HPDE6-E6E7 (cell line): ENCODE measurements around the gene GABRA5.

Source experiments
- DNase-seq: peaks from one replicate; pipeline ENCODE4 v3.0.0; 2011; ENCODE audit warnings: missing footprints; ENCODE audit errors: extremely low spot score

Gene GABRA5

GRCh38 chr15:26928051-26928450 is 61.2 kb downstream of the GABRA5 start:
- DNase-seq, result no peak

- DNase-seq, result no peak
Observed at GRCh38 chr15:26929588-26929987, 62.7 kb downstream of the GABRA5 start.

DNA sequence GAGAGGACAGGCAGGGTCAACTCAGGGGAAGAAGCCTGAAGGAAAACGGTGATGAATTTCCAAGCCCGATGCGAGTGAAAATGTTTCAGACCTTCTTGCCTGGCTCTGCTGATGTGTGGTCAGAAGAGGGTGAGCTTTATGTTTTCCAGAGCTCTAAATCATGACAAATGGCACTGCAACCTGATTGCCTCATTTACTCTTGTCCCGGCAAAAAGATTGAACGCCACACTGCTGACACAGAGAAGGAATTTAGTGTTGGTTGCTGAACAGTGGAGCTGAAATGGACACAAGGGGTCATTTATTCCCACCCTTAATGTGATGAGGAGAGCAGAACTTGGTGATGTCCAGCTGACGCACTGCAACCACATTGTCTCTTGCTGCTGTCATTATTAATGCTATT is 68.0 kb downstream of the GABRA5 start:
- DNase-seq, result no peak

DNA sequence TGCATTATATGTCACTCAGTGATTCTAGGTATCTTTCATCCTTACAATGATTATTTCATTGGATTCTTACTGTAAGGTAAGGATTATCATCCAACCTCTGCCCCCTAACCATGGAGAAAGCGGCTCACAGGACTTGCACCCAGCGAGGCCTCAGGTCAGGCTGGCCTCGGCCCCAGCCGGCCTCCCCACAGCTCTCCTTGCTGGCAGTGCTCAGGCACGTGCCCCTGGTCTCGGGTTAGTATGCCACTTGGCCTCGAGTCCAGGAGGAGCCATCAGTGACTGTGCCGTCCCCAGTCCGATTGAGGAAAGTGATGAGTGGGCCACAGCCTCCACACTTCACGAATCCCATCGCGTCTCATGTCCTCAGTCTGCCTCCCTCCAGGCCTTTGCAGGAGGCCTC is 68.5 kb downstream of the GABRA5 start:
- no peak for DNase-seq

- no peak for DNase-seq
Observed at GRCh38 chr15:26936502-26936901, 69.6 kb downstream of the GABRA5 start.

DNA sequence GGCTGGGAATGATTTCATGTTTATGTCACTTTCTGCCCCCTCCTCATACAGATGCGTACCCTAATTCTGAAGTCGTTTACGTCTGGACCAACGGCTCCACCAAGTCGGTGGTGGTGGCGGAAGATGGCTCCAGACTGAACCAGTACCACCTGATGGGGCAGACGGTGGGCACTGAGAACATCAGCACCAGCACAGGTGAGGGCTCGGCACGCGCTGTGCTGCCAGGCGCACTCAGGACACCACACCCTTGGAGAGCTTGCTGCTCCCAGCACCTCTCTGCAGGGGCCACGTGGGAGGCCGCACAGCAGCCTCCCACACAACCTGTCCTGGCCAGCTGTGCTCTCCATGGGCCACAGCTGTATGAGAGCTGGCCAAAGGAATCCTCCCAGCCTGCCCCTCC is 70.3 kb downstream of the GABRA5 start:
- DNase-seq, result no peak

DNA sequence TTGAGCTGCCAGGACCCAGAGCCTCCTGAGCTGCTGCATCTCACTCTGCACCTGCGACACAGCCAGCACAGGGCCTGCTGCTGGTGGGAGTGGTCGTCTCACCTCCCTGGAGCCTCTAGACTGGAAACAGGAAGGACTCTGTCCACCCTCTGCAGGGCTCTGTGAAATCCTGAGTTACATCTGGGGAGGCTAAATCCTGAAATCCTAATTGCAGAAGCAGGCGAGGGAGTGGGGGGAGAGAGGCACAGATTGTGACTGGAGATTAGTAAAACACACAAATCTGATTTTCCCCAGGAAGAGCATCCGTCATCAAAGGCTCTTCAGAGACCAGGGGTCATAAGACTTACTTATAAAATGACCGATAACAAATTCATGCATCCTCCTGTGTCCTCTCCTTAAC is 72.5 kb downstream of the GABRA5 start:
- DNase-seq, result no peak

DNA sequence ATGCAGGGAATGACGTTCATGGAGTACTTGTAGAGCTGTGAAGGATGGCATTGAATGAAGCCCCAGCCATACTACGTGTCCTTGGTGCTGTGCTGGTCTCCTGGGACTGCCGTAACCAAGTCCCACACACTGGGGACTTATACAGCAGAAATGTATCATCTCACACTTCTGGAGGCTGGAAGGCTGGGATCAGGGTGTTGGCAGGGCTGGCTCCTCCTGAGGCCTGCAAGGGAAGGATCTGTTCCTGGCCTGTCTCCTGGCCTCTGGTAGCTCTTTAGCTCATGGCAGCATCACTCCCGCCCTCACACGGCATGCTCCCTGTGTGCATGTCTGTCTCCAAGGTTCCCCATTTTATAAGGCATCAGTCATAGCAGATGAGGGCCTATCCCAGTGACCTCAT is 74.6 kb downstream of the GABRA5 start:
- no peak for DNase-seq

DNA sequence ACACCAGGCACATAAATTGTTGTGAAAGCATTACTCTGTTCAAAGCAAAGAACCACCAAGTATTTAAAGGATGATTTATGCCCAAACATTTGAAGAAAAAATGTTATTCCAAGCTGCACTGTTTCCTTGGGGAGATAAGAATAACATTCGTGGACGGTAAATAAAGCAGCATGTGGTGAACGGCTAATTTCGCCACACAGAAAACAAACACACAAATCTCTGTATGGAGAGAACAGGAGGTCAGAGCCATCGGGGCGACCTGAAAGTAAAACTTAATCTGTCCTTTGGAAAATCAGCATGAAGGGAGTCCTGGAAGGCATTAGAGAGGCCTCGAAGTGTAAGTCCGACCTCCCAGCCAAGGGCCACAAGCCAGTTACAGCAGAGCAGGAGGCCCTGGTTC is 77.0 kb downstream of the GABRA5 start:
- DNase-seq, result no peak

DNA sequence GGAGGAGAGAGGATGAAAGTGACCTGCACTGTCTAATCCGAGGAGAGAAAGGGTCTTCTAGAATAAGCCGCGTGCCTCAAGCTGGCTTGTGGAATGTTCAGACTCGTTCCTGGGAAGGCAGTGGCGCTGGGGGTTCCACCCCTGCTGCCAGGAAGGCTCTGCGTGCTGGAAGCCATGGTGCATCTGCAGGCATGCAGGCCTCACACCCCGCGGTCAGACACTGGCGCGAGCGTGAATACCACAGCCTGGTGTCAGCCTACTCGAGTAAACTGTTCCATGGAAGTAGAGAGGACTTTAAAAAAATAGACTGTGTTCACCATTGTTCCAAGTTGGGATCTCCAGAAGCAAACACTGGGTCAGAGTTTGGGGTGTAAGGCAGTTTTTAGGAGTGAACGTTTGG is 78.2 kb downstream of the GABRA5 start:
- no peak for DNase-seq

GRCh38 chr15:26950001-26950400 is 83.1 kb downstream of the GABRA5 start:
- no peak for DNase-seq

GRCh38 chr15:26954403-26954802 is 87.5 kb downstream of the GABRA5 start:
- no peak for DNase-seq

DNA sequence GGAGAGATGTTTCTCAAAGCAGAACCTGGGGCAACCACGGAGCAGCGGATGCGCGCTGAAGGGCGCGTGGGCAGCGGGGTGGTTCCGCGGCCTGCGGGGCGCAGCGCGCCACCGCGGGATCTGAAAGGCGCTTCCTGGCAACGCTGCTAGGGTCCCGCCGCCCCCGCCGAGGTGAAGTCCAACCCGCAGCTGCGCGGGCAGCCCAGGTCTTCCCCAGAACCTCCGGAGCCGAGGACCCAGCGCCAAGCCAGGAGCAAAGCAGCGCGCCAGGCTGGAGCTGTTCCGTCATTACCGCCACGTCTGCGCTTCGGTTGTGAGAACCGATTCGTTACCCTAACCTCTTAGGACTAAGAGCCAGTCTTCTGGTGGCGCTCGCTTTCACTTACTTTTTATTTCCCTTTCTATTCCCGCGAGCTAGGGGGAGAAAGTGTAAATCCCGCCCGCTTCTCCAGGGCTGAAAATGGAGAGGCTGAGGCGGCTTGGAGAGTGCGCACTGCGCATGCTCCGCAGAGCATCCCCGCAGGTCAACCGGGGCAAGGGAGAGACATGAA is 100.9 kb downstream of the GABRA5 start:
- DNase-seq, result no peak

GRCh38 chr15:26968806-26969205 is 101.9 kb downstream of the GABRA5 start:
- DNase-seq, result no peak

DNA sequence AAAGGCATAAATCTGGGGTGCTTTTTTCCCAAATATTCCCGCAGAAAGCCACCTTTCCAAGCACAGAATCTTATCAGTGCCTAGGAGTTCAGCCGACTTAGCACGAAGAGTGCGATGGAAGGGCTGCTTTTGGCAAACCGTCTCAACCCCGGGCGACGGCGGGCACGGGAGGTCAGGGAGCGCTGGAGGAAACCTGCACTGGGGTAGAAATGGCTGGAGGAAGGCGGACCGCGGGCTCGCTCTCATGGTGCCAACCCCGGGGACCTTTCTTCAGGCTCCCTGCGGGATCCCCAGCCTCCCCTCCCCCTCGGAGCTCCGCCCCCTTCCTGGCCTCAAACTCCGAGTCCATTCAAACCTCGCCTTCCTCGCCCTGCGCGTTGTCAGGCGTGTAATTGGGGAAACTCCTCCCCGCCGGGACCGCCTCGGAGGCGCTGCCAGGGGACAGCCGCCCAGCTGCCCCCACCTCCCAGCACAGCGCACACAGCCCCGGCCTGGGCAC is 103.9 kb downstream of the GABRA5 start, which contains the start of gene GABRG3:
Gene GABRG3, plus strand, starts transcription at position 470 of the 499 bp plus-strand sequence.
- DNase-seq, result no peak

DNA sequence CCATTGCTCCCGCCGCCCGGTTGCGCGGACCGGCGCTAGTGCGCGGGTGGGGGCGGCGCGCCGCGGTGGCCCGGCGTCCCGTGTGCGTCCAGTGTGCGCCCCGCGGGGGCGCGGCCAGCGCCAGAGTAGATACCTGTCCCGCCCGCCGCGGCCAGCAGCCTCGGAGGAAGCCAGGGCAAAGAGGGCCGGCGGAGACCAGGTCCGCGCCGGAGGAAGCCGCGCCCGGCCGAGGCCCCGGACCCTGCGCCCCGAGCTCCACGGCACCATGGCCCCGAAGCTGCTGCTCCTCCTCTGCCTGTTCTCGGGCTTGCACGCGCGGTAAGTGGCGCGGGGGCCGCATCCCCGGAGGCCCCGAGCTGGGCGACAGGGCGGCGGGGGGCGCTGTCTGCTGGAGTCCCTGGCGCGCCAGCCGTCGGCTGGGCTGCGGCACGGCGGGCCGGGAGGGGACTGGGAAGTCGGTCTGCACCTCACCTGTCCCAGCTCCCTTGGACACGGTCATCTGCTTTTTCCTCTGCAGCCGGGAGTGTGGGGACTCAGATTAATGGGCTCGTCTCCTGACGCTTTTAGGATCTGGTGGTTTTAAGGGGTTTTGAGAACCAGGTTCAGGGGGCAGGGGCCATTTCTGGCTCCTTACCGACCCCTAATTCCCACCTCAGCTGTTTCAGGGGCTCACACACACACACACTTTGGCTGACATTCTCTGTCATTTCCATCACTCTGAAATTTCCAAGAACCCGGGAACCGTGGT is 104.6 kb downstream of the GABRA5 start:
- no peak for DNase-seq

DNA sequence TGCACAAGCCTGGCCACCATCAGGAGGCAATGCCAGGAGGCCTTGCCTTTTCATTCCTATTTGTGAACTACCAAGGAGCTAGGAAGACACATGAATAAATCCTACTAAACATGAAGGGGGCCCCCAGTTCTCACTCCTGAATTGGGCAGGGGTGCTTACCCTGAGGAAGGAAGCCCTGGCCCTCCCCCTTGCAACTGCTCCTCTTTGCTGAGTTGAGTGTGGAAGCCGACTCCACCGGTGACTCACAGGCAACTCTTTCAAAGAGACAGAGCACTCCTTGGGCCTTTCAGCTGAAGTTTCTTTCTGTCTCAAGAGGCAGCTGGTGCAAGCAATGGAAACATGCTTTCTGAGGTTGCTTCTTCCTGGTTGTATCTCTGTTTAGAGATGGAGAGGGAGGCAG is 105.8 kb downstream of the GABRA5 start:
- DNase-seq, result no peak

DNA sequence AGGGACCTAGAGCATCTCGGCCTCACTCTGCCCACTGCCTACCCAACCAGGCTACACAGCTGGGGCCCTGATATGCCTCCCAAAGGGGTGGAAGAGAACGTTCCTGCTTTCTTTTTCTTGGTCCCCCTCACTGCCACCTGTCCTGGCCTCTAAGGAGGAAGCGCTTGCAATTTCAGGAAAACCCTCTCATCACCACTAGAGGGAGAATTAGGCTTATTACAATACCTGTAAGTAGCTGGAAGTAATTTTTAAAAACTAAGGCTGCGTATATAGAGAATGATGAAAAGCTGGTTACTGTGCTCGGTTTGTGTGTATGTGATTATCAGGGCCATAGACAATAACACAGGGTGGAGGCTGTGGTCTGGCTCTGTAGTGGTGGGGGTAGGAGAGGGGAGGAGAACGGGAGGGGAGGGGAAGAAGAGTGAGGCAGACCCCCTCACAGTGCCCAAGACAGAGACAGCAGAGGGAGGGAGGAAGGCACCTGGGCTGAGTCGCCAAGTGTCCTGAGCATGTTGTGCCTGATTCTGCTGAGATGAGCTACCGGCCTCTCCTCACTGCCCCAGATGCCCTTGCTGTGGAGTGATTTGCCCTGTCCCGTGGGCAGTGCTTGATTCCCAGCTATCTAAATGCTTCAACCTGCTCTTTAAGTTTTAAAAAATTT is 107.4 kb downstream of the GABRA5 start:
- no peak for DNase-seq

DNA sequence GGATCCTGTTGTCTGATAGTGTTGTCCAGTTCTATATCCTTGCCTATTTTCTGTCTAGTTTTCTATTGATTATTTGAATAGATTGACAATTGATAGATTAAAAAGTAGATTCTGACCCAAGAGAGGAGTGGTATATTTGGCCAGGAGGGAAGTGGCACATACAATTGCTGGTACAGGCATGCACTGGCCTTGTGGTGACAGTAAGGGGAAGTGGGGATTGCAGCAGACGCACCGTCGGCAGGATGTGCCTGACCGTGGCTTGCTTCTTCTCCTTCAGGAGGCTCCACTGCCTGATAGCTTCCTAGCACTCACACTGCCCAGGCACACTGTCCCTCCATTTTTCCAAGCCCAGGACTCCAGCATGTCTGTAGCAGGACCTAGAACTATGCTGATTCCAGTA is 114.6 kb downstream of the GABRA5 start:
- no peak for DNase-seq

DNA sequence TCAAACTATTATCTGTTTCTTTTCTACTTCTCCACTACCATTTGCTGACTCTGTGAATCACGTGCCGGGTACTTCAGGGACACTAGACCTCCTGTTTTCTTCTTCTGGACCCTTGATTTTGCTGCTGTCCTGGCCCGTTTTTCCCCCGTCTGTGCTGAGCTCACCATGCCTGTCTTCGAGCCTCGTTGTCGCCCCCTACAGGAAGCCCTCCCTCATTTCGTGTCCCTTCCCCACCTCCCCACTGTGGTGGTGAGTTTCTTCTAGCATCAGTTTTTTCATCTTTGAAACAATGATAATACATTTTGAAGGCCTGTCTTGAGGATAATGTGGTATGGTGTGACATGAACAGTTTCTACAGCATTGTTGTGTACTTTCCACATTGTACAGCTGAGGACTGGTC is 117.0 kb downstream of the GABRA5 start:
- DNase-seq, result no peak

DNA sequence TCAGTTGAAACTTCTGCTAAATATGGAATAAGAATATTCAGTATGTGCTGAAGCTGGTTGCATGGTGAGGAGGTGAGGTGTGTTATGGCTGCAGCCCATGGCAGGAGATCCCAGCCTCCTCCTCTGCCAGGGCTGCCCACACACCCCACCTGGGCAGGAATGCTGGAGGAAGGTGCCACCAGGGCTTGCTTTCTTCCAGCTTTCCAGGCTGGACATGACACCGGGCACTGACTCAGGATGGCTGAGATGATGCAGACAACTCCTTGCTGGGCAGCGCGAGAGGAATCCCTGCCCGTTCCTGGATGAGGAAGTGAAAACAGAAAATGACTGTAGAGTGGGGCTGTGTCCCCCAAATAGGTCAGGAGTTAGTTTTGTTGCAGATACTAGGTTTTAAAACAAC is 118.2 kb downstream of the GABRA5 start:
- DNase-seq, result no peak

DNA sequence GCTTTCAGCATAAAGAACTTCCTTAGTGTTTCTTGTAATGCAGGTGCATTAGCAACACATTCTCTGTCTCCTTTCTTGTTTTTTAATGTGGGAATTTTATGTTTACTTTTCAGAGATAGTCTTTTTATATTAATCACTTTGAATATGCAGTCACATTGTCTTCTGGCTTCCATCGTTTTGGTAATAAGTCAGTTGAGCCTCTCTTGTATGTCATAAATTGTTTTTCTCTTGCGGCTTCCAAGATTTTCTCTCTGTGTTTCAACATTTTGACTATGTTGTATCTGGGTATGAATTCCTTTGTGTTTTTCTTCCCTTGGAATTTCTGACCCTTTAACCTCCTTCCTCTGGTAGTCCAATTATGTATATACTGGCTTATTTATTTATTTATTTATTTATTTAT is 129.4 kb downstream of the GABRA5 start:
- DNase-seq, result no peak
